BJ (cell line): ENCODE data around the gene MAFF. TPM values are rescaled to one million over a fixed set of nuclear protein-coding genes. Genes with fewer than 3 reads are reported as not detected.

ENCODE experiments used
- CTCF ChIA-PET: fragments of 350-600 bp; formaldehyde crosslinking; extraction: SDS; loops from one replicate; lab custom pipeline; 2021; ENCODE audit warnings: antibody characterized with exemption, inconsistent platforms; lab: Yijun Ruan, JAX
- POLR2A ChIA-PET: fragments of 300-600 bp; sonication (Branson Sonifier 250); formaldehyde crosslinking; extraction: SDS; loops from one replicate; lab custom pipeline; 2021; ENCODE audit warnings: antibody characterized with exemption; lab: Charles Lee
- DNase-seq: peaks from one replicate; pipeline ENCODE4 v3.0.0-alpha.2; 2011; ENCODE audit warnings: low read depth
- H3K27me3 ChIP-seq: 2 replicates; pipeline ENCODE4 v1.6.0; 2011; ENCODE audit warnings: low read length; ENCODE audit not compliant: control insufficient read depth, insufficient read depth
- H3K36me3 ChIP-seq: 2 replicates; pipeline ENCODE4 v1.5.1; 2011; ENCODE audit warnings: low read length; ENCODE audit not compliant: control insufficient read depth, insufficient read depth
- H3K4me3 ChIP-seq: 2 replicates; pipeline ENCODE4 v1.5.1; 2011; ENCODE audit warnings: low read depth, mild to moderate bottlenecking, control low read depth, low read length
- CTCF ChIP-seq: IDR thresholded peaks from 2 replicates; pipeline ENCODE4 v1.5.1; 2011; ENCODE audit warnings: low read depth, mild to moderate bottlenecking, control low read depth, inconsistent platforms, low read length, moderate library complexity; ENCODE audit not compliant: insufficient read depth
- polyA plus RNA-seq: library from polyadenylated mRNA; depleted of rRNA; stranded (reverse); fragments of >200 nt; gene quantifications from 2 replicates; pipeline ENCODE4 v1.2.3, GENCODE V29; 2011

MAFF gene
- polyA plus RNA-seq, 1 experiment = 14.8 TPM

DNA sequence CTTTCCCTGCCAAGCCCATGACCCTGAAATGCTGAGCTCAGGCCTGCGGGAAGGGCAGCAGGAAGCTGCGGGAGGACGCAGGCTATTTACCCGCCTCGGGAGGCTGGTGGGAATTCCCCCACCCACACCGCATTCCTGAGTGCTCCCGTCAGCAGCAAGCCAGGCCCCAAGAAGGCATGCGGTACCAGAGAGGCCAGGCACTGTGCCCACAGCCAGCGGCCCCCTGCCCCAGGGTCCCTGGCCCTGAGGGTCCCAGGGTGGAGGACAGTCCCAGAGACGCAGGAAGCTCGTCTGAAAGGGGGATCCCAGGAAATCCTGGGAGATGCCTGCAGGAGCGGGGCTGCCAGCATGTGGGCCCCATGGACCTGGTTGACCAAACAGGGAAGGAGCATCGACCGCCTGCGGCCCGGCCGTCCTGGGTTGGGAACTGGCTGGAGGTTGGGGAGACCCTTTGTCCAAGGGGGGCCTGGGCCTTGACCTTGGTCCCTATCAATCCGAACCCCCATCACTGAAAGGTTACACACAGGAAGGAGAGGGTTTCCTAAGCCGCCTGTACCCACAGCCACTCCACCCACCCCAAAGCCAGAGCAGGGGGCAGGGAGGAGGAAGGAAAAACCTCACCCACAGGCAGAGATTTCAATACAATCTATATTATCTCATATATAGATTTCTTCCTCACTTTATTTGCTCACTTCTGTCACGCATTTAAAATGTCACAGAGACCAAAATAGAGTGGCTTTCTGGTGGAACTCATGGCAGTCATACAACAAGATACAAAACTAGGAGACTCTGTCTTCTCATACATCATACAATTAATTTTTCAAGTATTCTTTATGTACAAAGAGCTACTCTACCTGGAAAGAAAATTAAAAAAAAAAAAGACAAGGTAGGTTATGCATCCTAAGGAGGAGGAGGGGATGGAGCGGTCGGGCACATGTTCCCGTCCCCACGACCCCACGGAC is 17.1 kb downstream of the MAFF start:
- ChIA-PET CTCF (interaction anchor here (0.7 to 1.6 kb wide), 4 partner anchors 10 to 112 kb away, joined by 3 to 8 read pairs (median 4); no protein-coding TSS in a partner anchor), POLR2A (interaction anchor here (1.1 kb wide), 1 partner anchor 10 kb away, joined by 3 read pairs; no protein-coding TSS in a partner anchor)
- peak; percentile 78 for DNase-seq
- Histone ChIP-seq H3K27me3 (no peaks in the 10 kb centered on the region), H3K4me3 (no peak overlapping the region), H3K36me3 (peaks cover 31% of the 10 kb centered on the region)
- TF ChIP-seq CTCF = no peak

DNA sequence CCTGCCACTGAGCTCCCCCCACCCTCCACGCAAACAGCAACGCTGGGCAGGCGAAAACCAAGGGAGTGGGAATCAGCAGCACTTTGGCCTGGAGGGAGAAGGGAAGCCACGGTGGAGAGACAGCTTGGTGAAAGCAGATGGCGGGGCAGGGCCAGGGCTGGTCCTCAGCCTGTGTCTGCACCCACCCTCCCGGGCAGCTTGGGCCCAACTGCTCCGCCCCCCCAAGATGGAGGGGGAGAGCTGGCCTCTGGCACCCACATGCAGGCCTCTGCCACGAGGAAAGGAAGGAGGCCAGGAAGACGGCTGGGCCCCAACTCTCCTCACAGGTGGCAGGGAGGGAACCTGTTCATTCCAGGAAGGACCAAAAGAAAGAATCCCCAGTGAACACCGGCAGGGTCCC is 17.8 kb downstream of the MAFF start:
- Histone ChIP-seq H3K36me3 (peaks cover 27% of the 10 kb centered on the region), H3K27me3 (no peaks in the 10 kb centered on the region), H3K4me3 (no peak overlapping the region)
- POLR2A ChIA-PET = interaction anchor here (1.1 kb wide), 1 partner anchor 9 kb away, joined by 3 read pairs; no protein-coding TSS in a partner anchor
- TF ChIP-seq CTCF = no peak
- no peak for DNase-seq
- CTCF ChIA-PET = interaction anchor here (0.7 to 1.4 kb wide), 3 partner anchors 9 to 113 kb away, joined by 3 to 5 read pairs (median 3); no protein-coding TSS in a partner anchor

- CTCF ChIA-PET = interaction anchor here (0.7 to 1.3 kb wide), 2 partner anchors 8 to 113 kb away, joined by 3 to 5 read pairs; no protein-coding TSS in a partner anchor
- Histone ChIP-seq H3K27me3 (no peaks in the 10 kb centered on the region), H3K4me3 (no peak overlapping the region), H3K36me3 (peaks cover 29% of the 10 kb centered on the region)
- no peak for DNase-seq
- POLR2A ChIA-PET = interaction anchor here (1.1 kb wide), 1 partner anchor 9 kb away, joined by 3 read pairs; no protein-coding TSS in a partner anchor
- TF ChIP-seq CTCF = no peak
Observed at GRCh38 chr22:38220163-38220562, 18.4 kb downstream of the MAFF start.

DNA sequence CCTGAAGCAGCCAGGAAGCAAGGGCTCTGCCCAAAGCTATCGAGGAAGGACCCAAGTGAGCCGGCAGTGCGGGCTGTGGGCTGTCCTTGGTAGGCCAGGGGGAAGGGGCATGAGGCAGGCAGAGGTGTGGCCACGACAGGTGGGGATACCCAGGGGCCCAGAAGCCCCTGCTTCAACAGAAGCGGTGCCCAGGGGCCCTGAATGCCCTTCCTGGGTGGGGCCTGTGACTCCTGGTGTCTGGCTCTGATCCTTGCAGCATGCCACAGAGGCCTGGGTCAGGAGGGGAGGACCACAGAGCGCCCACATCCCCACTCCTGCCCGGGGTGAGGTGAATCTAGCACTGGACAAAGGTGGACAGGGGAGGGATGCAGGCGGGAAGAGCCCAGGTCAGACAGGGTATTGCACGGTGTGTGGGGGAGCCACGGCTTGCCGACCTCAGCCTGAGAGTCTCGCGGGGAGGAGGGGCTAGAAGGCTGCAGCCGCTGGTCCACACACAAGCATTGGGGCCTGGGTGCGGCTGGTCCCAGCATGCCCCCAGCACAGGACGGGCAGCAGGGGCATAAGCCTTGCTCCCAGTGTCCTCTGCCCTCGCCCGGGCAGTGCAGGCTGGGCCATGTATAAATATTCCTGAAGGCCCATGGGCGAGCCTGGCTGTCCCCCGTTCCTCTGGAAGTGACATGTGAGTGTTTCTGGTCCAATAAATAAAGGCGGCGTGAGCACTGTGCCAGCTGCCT is 19.0 kb downstream of the MAFF start:
- DNase-seq = no peak
- ChIA-PET CTCF (no interaction called here), POLR2A (no interaction called here)
- no peak overlapping the region for H3K4me3 ChIP-seq
- H3K36me3 ChIP-seq = peaks cover 30% of the 10 kb centered on the region
- H3K27me3 ChIP-seq = no peaks in the 10 kb centered on the region
- TF ChIP-seq CTCF = no peak
